ENCODE data around the gene TOMM40. TPM values are rescaled to one million over a fixed set of nuclear protein-coding genes. Genes with fewer than 3 reads are reported as not detected.
"Not testable (repeated sequence)": the region's sequence is repeated elsewhere in the genome, so short reads cannot be mapped to it uniquely, and the experiment has no call there.

TOMM40 gene
- total RNA-seq, 1 donor from 2014 or later: 65.3 TPM

DNA sequence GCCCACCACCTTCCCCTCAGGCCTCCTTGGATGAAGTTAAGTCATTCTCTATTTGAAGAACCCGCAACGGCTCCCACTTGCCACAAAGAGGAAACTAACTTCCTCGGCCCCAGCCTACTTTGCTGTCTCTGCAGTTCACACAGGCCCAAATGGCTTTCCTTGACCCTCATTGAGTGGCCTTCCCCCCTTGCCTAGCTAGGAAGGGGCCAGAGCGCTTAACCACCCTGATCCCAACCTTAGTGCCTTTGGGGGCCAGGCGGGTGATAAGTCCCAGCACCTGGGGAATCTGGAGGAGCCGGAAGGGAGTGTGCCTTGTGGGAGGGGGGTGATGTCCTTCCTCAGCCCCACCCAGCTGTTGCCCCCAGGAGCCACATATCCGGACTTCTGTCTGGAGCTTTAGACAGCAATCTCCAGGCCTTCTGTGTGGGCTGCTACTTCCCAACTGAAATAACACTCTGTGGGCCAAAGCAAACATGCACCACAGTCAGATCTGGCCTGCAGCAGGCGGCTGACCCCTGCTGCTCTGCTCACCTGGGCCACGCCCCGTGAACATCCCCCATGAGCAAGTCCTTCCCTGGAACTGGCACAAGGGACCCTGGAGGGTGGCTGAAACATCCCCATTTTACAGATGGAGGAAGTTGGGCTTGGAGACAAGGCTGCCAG is 34.5 kb upstream of the TOMM40 start:
- Histone ChIP-seq H3K4me3 (ENCODE audit: low read depth, low read length) (no peak overlapping the region), H3K27me3 (ENCODE audit: control insufficient read depth, insufficient read depth, low read length) (no peaks in the 10 kb centered on the region), H3K36me3 (ENCODE audit: control insufficient read depth, insufficient read depth, low read length) (peaks cover 2% of the 10 kb centered on the region)
- TF ChIP-seq, protein P1, sequence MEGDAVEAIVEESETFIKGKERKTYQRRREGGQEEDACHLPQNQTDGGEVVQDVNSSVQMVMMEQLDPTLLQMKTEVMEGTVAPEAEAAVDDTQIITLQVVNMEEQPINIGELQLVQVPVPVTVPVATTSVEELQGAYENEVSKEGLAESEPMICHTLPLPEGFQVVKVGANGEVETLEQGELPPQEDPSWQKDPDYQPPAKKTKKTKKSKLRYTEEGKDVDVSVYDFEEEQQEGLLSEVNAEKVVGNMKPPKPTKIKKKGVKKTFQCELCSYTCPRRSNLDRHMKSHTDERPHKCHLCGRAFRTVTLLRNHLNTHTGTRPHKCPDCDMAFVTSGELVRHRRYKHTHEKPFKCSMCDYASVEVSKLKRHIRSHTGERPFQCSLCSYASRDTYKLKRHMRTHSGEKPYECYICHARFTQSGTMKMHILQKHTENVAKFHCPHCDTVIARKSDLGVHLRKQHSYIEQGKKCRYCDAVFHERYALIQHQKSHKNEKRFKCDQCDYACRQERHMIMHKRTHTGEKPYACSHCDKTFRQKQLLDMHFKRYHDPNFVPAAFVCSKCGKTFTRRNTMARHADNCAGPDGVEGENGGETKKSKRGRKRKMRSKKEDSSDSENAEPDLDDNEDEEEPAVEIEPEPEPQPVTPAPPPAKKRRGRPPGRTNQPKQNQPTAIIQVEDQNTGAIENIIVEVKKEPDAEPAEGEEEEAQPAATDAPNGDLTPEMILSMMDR (IDR thresholded peaks at IDR 0.05; ENCODE audit: insufficient read depth, low read length, poor library complexity, severe bottlenecking): no peak
- DNase-seq (ENCODE audit: low read depth): no peak

DNA sequence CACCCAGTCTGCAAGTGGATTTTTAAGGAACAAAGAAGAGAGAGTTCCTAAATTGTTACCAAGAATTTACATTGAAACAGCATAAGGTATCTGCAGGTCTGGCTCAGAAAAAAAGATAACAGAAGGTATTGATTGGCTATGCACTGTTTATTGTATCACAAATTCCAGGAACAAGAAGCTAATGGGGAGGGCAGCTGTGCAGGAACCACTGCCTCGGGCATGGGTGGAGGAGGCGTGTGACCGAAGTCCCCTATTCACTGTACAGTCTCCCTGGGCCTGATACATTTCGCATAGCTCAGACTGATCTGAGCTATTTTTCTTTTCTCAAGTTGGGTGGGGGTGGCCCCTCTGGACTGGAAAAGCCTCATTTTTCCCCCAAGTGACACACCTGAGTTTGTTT is 33.2 kb upstream of the TOMM40 start:
- no peaks in the 10 kb centered on the region for H3K27me3 ChIP-seq (ENCODE audit: control insufficient read depth, insufficient read depth, low read length)
- TF ChIP-seq, protein P1 (IDR thresholded peaks at IDR 0.05; ENCODE audit: insufficient read depth, low read length, poor library complexity, severe bottlenecking): no peak
- peaks cover 2% of the 10 kb centered on the region for H3K36me3 ChIP-seq (ENCODE audit: control insufficient read depth, insufficient read depth, low read length)
- no peak for DNase-seq (ENCODE audit: low read depth)
- no peak overlapping the region for H3K4me3 ChIP-seq (ENCODE audit: low read depth, low read length)

DNA sequence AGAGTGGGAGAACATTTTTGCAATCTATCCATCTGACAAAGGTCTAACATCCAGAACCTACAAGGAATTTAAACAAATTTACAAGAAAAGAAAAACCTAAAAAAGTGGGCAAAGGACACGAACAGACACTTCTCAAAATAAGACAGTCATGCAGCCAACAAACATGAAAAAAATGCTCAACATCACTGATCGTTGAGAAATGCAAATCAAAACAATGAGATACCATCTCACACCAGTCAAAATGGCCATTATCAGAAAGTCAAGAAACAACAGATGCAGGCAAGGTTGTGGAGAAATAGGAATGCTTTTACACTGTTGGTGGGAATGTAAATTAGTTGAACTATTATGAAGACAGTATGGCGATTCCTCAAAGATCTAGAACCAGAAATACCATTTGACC is 29.5 kb upstream of the TOMM40 start:
- not testable (repeated sequence) for H3K36me3 ChIP-seq (ENCODE audit: control insufficient read depth, insufficient read depth, low read length); H3K4me3 ChIP-seq (ENCODE audit: low read depth, low read length); H3K27me3 ChIP-seq (ENCODE audit: control insufficient read depth, insufficient read depth, low read length); DNase-seq (ENCODE audit: low read depth)

DNA sequence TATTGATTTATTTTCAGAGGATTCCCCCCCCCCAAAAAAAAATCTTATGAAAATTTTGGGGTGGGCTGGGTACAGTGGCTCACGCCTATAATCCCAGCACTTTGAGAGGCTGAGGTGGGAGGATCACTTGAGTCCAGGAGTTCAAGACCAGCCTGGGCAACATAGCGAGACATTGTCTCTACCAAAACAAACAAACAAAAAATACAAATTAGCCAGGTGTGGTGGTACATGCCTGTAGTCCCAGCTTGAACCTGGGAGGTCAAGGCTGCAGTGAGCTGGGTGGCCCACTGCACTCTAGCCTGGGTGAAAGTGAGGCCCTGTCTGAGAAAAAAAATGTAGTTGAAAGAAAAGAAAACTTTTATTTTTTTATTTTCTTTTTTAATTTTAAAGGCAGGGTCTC is 27.1 kb upstream of the TOMM40 start:
- no peak for DNase-seq (ENCODE audit: low read depth)
- H3K4me3 ChIP-seq (ENCODE audit: low read depth, low read length): no peak overlapping the region
- TF ChIP-seq, protein P1 (IDR thresholded peaks at IDR 0.05; ENCODE audit: insufficient read depth, low read length, poor library complexity, severe bottlenecking): no peak
- H3K36me3 ChIP-seq (ENCODE audit: control insufficient read depth, insufficient read depth, low read length): peaks cover 4% of the 10 kb centered on the region
- H3K27me3 ChIP-seq (ENCODE audit: control insufficient read depth, insufficient read depth, low read length): no peaks in the 10 kb centered on the region

DNA sequence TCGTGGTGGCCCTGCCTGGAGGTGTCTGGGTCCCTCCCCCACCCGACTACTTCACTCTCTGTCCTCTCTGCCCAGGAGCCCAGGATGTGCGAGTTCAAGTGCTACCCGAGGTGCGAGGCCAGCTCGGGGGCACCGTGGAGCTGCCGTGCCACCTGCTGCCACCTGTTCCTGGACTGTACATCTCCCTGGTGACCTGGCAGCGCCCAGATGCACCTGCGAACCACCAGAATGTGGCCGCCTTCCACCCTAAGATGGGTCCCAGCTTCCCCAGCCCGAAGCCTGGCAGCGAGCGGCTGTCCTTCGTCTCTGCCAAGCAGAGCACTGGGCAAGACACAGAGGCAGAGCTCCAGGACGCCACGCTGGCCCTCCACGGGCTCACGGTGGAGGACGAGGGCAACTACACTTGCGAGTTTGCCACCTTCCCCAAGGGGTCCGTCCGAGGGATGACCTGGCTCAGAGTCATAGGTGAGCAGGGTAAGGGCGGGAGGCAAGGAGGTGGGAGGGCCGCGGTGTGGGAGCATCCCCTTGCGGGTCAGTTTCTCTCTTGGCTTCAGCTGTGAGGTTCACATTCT is 25.8 kb upstream of the TOMM40 start:
- H3K36me3 ChIP-seq (ENCODE audit: control insufficient read depth, insufficient read depth, low read length): peaks cover 2% of the 10 kb centered on the region
- no peaks in the 10 kb centered on the region for H3K27me3 ChIP-seq (ENCODE audit: control insufficient read depth, insufficient read depth, low read length)
- no peak for DNase-seq (ENCODE audit: low read depth)
- H3K4me3 ChIP-seq (ENCODE audit: low read depth, low read length): no peak overlapping the region
- TF ChIP-seq, protein P1 (IDR thresholded peaks at IDR 0.05; ENCODE audit: insufficient read depth, low read length, poor library complexity, severe bottlenecking): no peak

DNA sequence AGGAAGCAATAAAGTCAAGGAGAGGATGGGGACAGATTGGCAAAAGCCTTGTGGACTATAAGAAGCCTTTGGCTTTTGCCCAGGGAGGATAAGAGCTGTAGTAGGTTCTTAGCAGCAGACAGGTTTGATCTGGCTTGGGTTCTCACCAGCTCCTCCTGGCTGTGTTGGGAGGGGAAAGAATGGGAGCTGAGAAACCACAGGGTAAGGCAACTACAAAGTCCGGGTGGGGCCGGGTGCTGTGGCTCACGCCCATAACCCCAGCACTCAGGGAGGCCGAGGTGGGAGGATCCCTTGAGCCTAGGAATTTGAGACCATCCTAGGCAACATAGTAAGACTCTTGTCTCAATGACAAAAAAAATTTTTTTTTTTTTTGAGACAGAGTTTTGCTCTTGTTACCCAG is 24.4 kb upstream of the TOMM40 start:
- Histone ChIP-seq H3K4me3 (ENCODE audit: low read depth, low read length) (no peak overlapping the region), H3K27me3 (ENCODE audit: control insufficient read depth, insufficient read depth, low read length) (no peaks in the 10 kb centered on the region), H3K36me3 (ENCODE audit: control insufficient read depth, insufficient read depth, low read length) (peaks cover 2% of the 10 kb centered on the region)
- DNase-seq (ENCODE audit: low read depth): no peak
- TF ChIP-seq, protein P1 (IDR thresholded peaks at IDR 0.05; ENCODE audit: insufficient read depth, low read length, poor library complexity, severe bottlenecking): no peak
